HCT116 (cell line): ENCODE data around the gene ITPK1. TPM values are rescaled to one million over a fixed set of nuclear protein-coding genes. Genes with fewer than 3 reads are reported as not detected.

ENCODE experiments used
- ATAC-seq: fragments of 200-7000 bp; cut with Tn5 transposase; 2 replicates; pipeline ENCODE4 v1.9.1; 2020; ENCODE audit warnings: mild to moderate bottlenecking, moderate library complexity
- BruUV-seq: library from RNA; stranded (reverse); fragments of 400-500 nt; replicated peaks from 2 replicates; lab custom pipeline; 2021; lab: Mats Ljungman, UMichigan
- CTCF ChIA-PET: fragments of 300-600 bp; sonication (Branson Sonifier 250); formaldehyde crosslinking; loops from one replicate; lab custom pipeline; 2021; ENCODE audit warnings: antibody characterized with exemption; lab: Charles Lee
- POLR2A ChIA-PET: fragments of 300-600, 350-600 bp; sonication (Branson Sonifier 250); formaldehyde crosslinking; loops from one replicate; lab custom pipeline; 2021; ENCODE audit warnings: antibody characterized with exemption; lab: Charles Lee
- RAD21 ChIA-PET, 2 experiments: fragments of 300-600 bp; sonication (Branson Sonifier 250); formaldehyde crosslinking; loops; one replicate each; lab custom pipeline; 2023; ENCODE audit warnings: low total read pairs in 2 of 2; ENCODE audit not compliant: uncharacterized antibody in 2 of 2, unreplicated experiment in 2 of 2, low non-redundant PET in 1 of 2; lab: Charles Lee
- DNase-seq: peaks from one replicate; pipeline ENCODE4 v3.0.0-alpha.2; 2010; ENCODE audit warnings: low read depth, low spot score
- H2AFZ ChIP-seq: fragments of 200-600 bp; shearing (Covaris generic), sonication (generic); 2 replicates; pipeline ENCODE4 v1.6.1; 2017; ENCODE audit warnings: low read depth, mixed run types, mixed read lengths, antibody characterized with exemption, low read length; ENCODE audit not compliant: poor library complexity, severe bottlenecking
- H3K27ac ChIP-seq: 2 replicates; pipeline ENCODE4 v1.5.1; 2012; ENCODE audit warnings: low read depth, low read length
- H3K27me3 ChIP-seq: fragments of 200-600 bp; sonication (generic); 2 replicates; pipeline ENCODE4 v1.6.1; 2016; ENCODE audit warnings: mixed run types, low read length, mixed read lengths; ENCODE audit not compliant: insufficient read depth
- H3K36me3 ChIP-seq, 2 experiments: fragments of 200-500 bp in 1 of 2; fragments of 200-600 bp in 1 of 2; sonication (Bioruptor generic) in 1 of 2; sonication (generic) in 1 of 2; 2 replicates each; pipeline versions ENCODE4 v1.5.1 to v1.6.1; 2014 to 2016; ENCODE audit warnings: low read length in 2 of 2, inconsistent platforms in 1 of 2, mixed read lengths in 1 of 2, mixed run types in 1 of 2; ENCODE audit not compliant: insufficient read depth in 2 of 2, control insufficient read depth in 1 of 2
- H3K4me1 ChIP-seq, 2 experiments: fragments of 200-600 bp in 1 of 2; sonication (generic) in 1 of 2; 2 replicates each; pipeline versions ENCODE4 v1.5.1 to v1.6.1; 2012 to 2017; ENCODE audit warnings: low read length in 2 of 2, inconsistent platforms in 1 of 2, mild to moderate bottlenecking in 1 of 2, mixed read lengths in 1 of 2, mixed run types in 1 of 2, moderate library complexity in 1 of 2; ENCODE audit not compliant: insufficient read depth in 2 of 2, control insufficient read depth in 1 of 2
- H3K4me2 ChIP-seq: fragments of 200-600 bp; sonication (generic); 2 replicates; pipeline ENCODE4 v1.6.1; 2017; ENCODE audit warnings: mixed run types, low read length, mixed read lengths
- H3K4me3 ChIP-seq, 2 experiments: fragments of 200-600 bp in 1 of 2; sonication (generic) in 1 of 2; replicated peaks in 1 of 2; 2 replicates each; pipeline ENCODE4 v1.5.1; 2011 to 2016; ENCODE audit warnings: low read length in 2 of 2, control low read depth in 1 of 2, low read depth in 1 of 2, mild to moderate bottlenecking in 1 of 2, mixed read lengths in 1 of 2, mixed run types in 1 of 2
- H3K79me2 ChIP-seq: fragments of 200-600 bp; sonication (generic); 2 replicates; pipeline ENCODE4 v1.6.1; 2017; ENCODE audit warnings: mild to moderate bottlenecking, mixed run types, low read length, moderate library complexity, mixed read lengths; ENCODE audit not compliant: insufficient read depth
- H3K9ac ChIP-seq: fragments of 200-600 bp; sonication (generic); 2 replicates; pipeline ENCODE4 v1.6.1; 2016; ENCODE audit warnings: low read length, mixed read lengths
- H3K9me2 ChIP-seq: fragments of 200-600 bp; sonication (generic), shearing (Covaris generic); 2 replicates; pipeline ENCODE4 v1.6.1; 2017; ENCODE audit warnings: mixed run types, mild to moderate bottlenecking, moderate library complexity; ENCODE audit not compliant: insufficient read depth
- H3K9me3 ChIP-seq, 2 experiments: fragments of 200-500 bp in 1 of 2; fragments of 200-600 bp in 1 of 2; sonication (Bioruptor generic) in 1 of 2; sonication (generic) in 1 of 2; 2 replicates each; pipeline ENCODE4 v1.6.1; 2014 to 2017; ENCODE audit warnings: low read length in 2 of 2, mixed read lengths in 2 of 2, inconsistent platforms in 1 of 2, low read depth in 1 of 2, mild to moderate bottlenecking in 1 of 2, mixed run types in 1 of 2, moderate library complexity in 1 of 2; ENCODE audit not compliant: control insufficient read depth in 1 of 2, insufficient read depth in 1 of 2
- H4K20me1 ChIP-seq: fragments of 200-600 bp; sonication (generic), shearing (Covaris generic); 2 replicates; pipeline ENCODE4 v1.6.1; 2017; ENCODE audit warnings: mixed run types, mild to moderate bottlenecking, moderate library complexity; ENCODE audit not compliant: insufficient read depth
- ATF3 ChIP-seq: IDR thresholded peaks from 2 replicates; pipeline ENCODE4 v1.6.1; 2012
- CEBPB ChIP-seq: IDR thresholded peaks from 2 replicates; pipeline ENCODE4 v1.6.1; 2012; ENCODE audit warnings: low read depth
- EGR1 ChIP-seq: IDR thresholded peaks from 2 replicates; pipeline ENCODE4 v1.6.1; 2012; ENCODE audit warnings: low read depth
- ELF1 ChIP-seq: IDR thresholded peaks from 2 replicates; pipeline ENCODE4 v1.6.1; 2012; ENCODE audit warnings: low read depth, borderline replicate concordance
- EZH2 ChIP-seq: fragments of 200-600 bp; sonication (generic); IDR thresholded peaks from 2 replicates; pipeline ENCODE4 v1.6.1; 2017; ENCODE audit warnings: antibody characterized with exemption, mixed run types
- EZH2phosphoT487 ChIP-seq: fragments of 200-600 bp; IDR thresholded peaks from 2 replicates; pipeline ENCODE4 v1.6.1; 2018; ENCODE audit warnings: antibody characterized with exemption, borderline replicate concordance
- FOSL1 ChIP-seq: IDR thresholded peaks from 2 replicates; pipeline ENCODE4 v1.6.1; 2012; ENCODE audit warnings: low read depth
- JUND ChIP-seq: IDR thresholded peaks from 2 replicates; pipeline ENCODE4 v1.6.1; 2012
- MAX ChIP-seq: IDR thresholded peaks from 2 replicates; pipeline ENCODE4 v1.6.1; 2012
- POLR2A ChIP-seq: IDR thresholded peaks from 2 replicates; pipeline ENCODE4 v1.7.0; 2011; ENCODE audit warnings: borderline replicate concordance; ENCODE audit not compliant: insufficient read depth, insufficient read length; ENCODE audit errors: extremely low read depth
- POLR2AphosphoS5 ChIP-seq: IDR thresholded peaks from 2 replicates; pipeline ENCODE4 v1.6.1; 2011; ENCODE audit warnings: mild to moderate bottlenecking, low read depth, low read length, moderate library complexity
- REST ChIP-seq: IDR thresholded peaks from 2 replicates; pipeline ENCODE4 v1.6.1; 2012; ENCODE audit warnings: low read depth
- SIN3A ChIP-seq: IDR thresholded peaks from 2 replicates; pipeline ENCODE4 v1.6.1; 2012; ENCODE audit warnings: low read depth
- SP1 ChIP-seq: IDR thresholded peaks from 2 replicates; pipeline ENCODE4 v1.6.1; 2012; ENCODE audit warnings: low read depth
- SRF ChIP-seq: IDR thresholded peaks from 2 replicates; pipeline ENCODE4 v1.6.1; 2012; ENCODE audit warnings: low read depth
- TCF7L2 ChIP-seq: IDR thresholded peaks from 2 replicates; pipeline ENCODE4 v1.7.0; 2011; ENCODE audit warnings: borderline replicate concordance, inconsistent platforms; ENCODE audit not compliant: insufficient read depth, insufficient read length; ENCODE audit errors: extremely low read depth
- YY1 ChIP-seq: IDR thresholded peaks from 2 replicates; pipeline ENCODE4 v1.6.1; 2011; ENCODE audit warnings: low read length, low read depth, moderate library complexity, mild to moderate bottlenecking; ENCODE audit not compliant: insufficient replicate concordance; ENCODE audit errors: extremely low read depth
- ZBTB33 ChIP-seq: IDR thresholded peaks from 2 replicates; pipeline ENCODE4 v1.6.1; 2011; ENCODE audit warnings: mild to moderate bottlenecking, low read length, moderate library complexity; ENCODE audit not compliant: insufficient replicate concordance; ENCODE audit errors: extremely low read depth
- ZFX ChIP-seq: fragments of 450-650 bp; IDR thresholded peaks from 2 replicates; pipeline ENCODE4 v1.6.1; 2017
- intact Hi-C: fragments of 100-400 bp; cut with micrococcal nuclease; formaldehyde crosslinking; loops from 2 replicates; pipeline ENCODE4 v1.10.0; 2022
- total RNA-seq: library from RNA; stranded (reverse); gene quantifications from one replicate; pipeline ENCODE4 v1.2.1, GENCODE V29; 2021; ENCODE audit not compliant: unreplicated experiment

Gene ITPK1
- total RNA-seq, 1 experiment from 2014 or later: 70.2 TPM

- ChIA-PET CTCF (interaction anchor here (1.4 to 1.5 kb wide), 2 partner anchors 8 to 11 kb away, joined by 4 to 6 read pairs; no protein-coding TSS in a partner anchor), POLR2A (no interaction called here)
- H3K27ac ChIP-seq: no peak overlapping the region
- TF ChIP-seq REST (no peak), YY1 (no peak), ELF1 (no peak), SRF (no peak), POLR2A (no peak), ATF3 (no peak), JUND (no peak), SP1 (no peak), EZH2 (no peak), POLR2AphosphoS5 (no peak), EZH2phosphoT487 (no peak), MAX (no peak), FOSL1 (no peak), CEBPB (no peak), TCF7L2 (no peak), SIN3A (no peak), ZBTB33 (no peak), EGR1 (no peak), ZFX (no peak)
- TF ChIP-seq, all 23 proteins: peak for 0
- no TSS peak for BruUV-seq
- H3K27me3 ChIP-seq: no peaks in the 10 kb centered on the region
- H4K20me1 ChIP-seq: no peaks in the 10 kb centered on the region
- RAD21 ChIA-PET: no interaction called here
- H3K9ac ChIP-seq: no peak overlapping the region
- no peaks in the 10 kb centered on the region for H3K79me2 ChIP-seq
- H3K4me1 ChIP-seq: peaks cover 5 to 10% of the 10 kb centered on the region in 2 experiments; a peak in 3 of 4 replicates
- no peaks in the 10 kb centered on the region for H3K9me2 ChIP-seq
- H3K4me2 ChIP-seq: no peak overlapping the region
- no peak overlapping the region for H3K4me3 ChIP-seq
- H3K36me3 ChIP-seq: no peaks in the 10 kb centered on the region
- H2AFZ ChIP-seq: no peak overlapping the region
- no peak for DNase-seq
- no peaks in the 10 kb centered on the region for H3K9me3 ChIP-seq
- intact Hi-C loops: no loop called here
- ATAC-seq: no peak
Measured at GRCh38 chr14:93121030-93121834, 5.5 kb upstream of the ITPK1 start.
